Natural killer cell (primary cell): ENCODE data around the gene DICER1. TPM values are rescaled to one million over a fixed set of nuclear protein-coding genes. Genes with fewer than 3 reads are reported as not detected.
"Not testable (repeated sequence)": the region's sequence is repeated elsewhere in the genome, so short reads cannot be mapped to it uniquely, and the experiment has no call there.

Experiments
- ATAC-seq, 3 donors: fragments of 150-1000 bp in 2 of 3; fragments of 200-7000 bp in 1 of 3; cut with Tn5 transposase; 1 replicate in 1 of 3; 2 replicates in 2 of 3; pipeline ENCODE4 v1.10.0; 2021; ENCODE audit warnings: mild to moderate bottlenecking in 2 of 3, moderate library complexity in 2 of 3
- DNase-seq, 2 donors: peaks; one replicate each; pipeline versions ENCODE4 v3.0.0 to v3.0.0-alpha.2; 2013 to 2021; ENCODE audit warnings: mixed read lengths in 1 of 2
- H3K27ac ChIP-seq: one replicate; pipeline ENCODE4 v1.5.1; 2013; ENCODE audit warnings: mild to moderate bottlenecking, low read length
- H3K27me3 ChIP-seq: one replicate; pipeline ENCODE4 v1.6.1; 2013; ENCODE audit warnings: low read length; ENCODE audit not compliant: control insufficient read depth, insufficient read depth
- H3K36me3 ChIP-seq: one replicate; pipeline ENCODE4 v1.6.1; 2013; ENCODE audit warnings: low read length; ENCODE audit not compliant: control insufficient read depth, insufficient read depth
- H3K4me1 ChIP-seq: one replicate; pipeline ENCODE4 v1.6.1; 2013; ENCODE audit warnings: low read length; ENCODE audit not compliant: control insufficient read depth, insufficient read depth
- H3K4me3 ChIP-seq: one replicate; pipeline ENCODE4 v1.5.1; 2013; ENCODE audit warnings: low read length
- H3K9me3 ChIP-seq: one replicate; pipeline ENCODE4 v1.6.1; 2013; ENCODE audit warnings: low read length; ENCODE audit not compliant: control insufficient read depth, insufficient read depth
- H3K27ac Mint-ChIP-seq, 2 donors: one replicate each; pipeline ENCODE4 v1.8.0; 2022; ENCODE audit warnings: mild to moderate bottlenecking in 2 of 2, mixed read lengths in 2 of 2, moderate library complexity in 1 of 2
- H3K27me3 Mint-ChIP-seq, 2 donors: one replicate each; pipeline ENCODE4 v1.8.0; 2022; ENCODE audit warnings: low read depth in 2 of 2, mixed read lengths in 2 of 2
- H3K36me3 Mint-ChIP-seq: one replicate; pipeline ENCODE4 v1.8.0; 2022; ENCODE audit warnings: mixed read lengths
- H3K4me1 Mint-ChIP-seq, 2 donors: one replicate each; pipeline ENCODE4 v1.8.0; 2022; ENCODE audit warnings: mixed read lengths in 2 of 2
- H3K4me3 Mint-ChIP-seq: one replicate; pipeline ENCODE4 v1.8.0; 2022; ENCODE audit warnings: mild to moderate bottlenecking, moderate library complexity, mixed read lengths
- H3K9me3 Mint-ChIP-seq, 2 donors: one replicate each; pipeline ENCODE4 v1.8.0; 2022; ENCODE audit warnings: mixed read lengths in 2 of 2
- WGBS: methylation state at CpG from one replicate; pipeline ENCODE4 v1.1.7; 2013; ENCODE audit warnings: missing lambda C conversion rate; ENCODE audit not compliant: insufficient coverage; 5-methylcytosine and 5-hydroxymethylcytosine counted together
- intact Hi-C: fragments of 100-400 bp; cut with micrococcal nuclease; formaldehyde crosslinking; loops from one replicate; pipeline ENCODE4 v1.14.2; 2022
- total RNA-seq, 4 donors: library from RNA; stranded (reverse); fragments of 120-200 nt in 1 of 4; gene quantifications; one replicate each; pipeline versions ENCODE4 v1.2.3 to v1.2.4, GENCODE V29; 2013 to 2022
- TF ChIP-seq, protein P1 (sequence below): fragments of 200-600 bp; IDR thresholded peaks from one replicate; pipeline ENCODE4 v1.8.0; 2022; ENCODE audit warnings: antibody characterized with exemption

Gene DICER1, protein sequence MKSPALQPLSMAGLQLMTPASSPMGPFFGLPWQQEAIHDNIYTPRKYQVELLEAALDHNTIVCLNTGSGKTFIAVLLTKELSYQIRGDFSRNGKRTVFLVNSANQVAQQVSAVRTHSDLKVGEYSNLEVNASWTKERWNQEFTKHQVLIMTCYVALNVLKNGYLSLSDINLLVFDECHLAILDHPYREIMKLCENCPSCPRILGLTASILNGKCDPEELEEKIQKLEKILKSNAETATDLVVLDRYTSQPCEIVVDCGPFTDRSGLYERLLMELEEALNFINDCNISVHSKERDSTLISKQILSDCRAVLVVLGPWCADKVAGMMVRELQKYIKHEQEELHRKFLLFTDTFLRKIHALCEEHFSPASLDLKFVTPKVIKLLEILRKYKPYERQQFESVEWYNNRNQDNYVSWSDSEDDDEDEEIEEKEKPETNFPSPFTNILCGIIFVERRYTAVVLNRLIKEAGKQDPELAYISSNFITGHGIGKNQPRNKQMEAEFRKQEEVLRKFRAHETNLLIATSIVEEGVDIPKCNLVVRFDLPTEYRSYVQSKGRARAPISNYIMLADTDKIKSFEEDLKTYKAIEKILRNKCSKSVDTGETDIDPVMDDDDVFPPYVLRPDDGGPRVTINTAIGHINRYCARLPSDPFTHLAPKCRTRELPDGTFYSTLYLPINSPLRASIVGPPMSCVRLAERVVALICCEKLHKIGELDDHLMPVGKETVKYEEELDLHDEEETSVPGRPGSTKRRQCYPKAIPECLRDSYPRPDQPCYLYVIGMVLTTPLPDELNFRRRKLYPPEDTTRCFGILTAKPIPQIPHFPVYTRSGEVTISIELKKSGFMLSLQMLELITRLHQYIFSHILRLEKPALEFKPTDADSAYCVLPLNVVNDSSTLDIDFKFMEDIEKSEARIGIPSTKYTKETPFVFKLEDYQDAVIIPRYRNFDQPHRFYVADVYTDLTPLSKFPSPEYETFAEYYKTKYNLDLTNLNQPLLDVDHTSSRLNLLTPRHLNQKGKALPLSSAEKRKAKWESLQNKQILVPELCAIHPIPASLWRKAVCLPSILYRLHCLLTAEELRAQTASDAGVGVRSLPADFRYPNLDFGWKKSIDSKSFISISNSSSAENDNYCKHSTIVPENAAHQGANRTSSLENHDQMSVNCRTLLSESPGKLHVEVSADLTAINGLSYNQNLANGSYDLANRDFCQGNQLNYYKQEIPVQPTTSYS (N-terminal part only)
- total RNA-seq = 10 to 100 TPM; 47.7 to 59.3 (median 52.9) TPM
- 71.3 TPM for total RNA-seq (2013)

DNA sequence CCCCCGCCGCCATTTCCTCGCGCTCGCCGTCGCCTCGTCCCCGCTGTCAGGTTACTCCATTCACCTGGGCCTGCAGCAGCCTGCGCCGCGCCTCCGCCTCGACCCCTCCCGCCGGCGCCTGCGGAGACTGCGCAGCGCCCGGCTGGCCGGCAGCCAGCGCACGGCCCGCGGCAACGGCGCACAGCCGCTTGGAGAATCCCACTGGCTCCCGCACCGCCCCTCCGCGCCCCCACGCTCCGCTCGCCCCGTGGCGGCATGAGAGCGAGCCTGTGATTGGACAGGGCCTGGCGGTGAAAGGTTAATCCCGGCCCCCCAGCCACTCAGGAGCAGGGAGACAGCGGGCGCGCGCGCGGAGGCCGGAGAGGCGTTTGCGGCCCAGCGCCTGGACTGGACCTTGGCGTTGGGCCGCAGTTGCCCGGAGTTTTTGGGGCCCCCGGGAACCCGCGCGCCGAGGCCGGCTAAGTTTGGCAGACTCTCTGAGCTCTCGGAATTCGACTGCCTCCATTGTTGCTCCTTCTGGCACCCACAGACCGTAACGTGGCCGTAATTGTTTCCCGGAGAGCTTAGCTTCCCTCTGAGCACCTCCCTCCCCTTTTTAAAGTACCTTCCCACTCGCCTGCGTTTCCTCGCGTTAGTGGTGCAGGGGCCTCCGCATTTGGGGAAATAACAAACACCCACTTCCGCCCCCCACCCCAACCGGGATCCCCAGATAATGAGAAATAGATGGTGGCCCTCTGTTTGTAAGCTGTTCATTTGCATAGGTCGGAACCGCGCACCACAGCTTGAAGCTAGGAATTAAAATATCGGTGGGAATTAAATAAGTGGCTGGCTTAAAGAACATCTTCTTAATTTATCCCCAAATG lies at the start of gene DICER1:
TSS of gene DICER1 (minus strand) at position 203 of the 863 bp plus-strand sequence. CDS start 24,071 bp downstream, outside the sequence.
- Histone ChIP-seq H3K4me1 (peaks cover 14% of the 10 kb centered on the region), H3K27me3 (no peaks in the 10 kb centered on the region), H3K36me3 (no peaks in the 10 kb centered on the region), H3K27ac (peak within 1 kb of the TSS; percentile 92), H3K9me3 (no peaks in the 10 kb centered on the region), H3K4me3 (peak within 1 kb of the TSS; percentile 69)
- WGBS = under 1% methylated on average over 74 of the region's 77 CpGs
- H3K4me3 Mint-ChIP-seq = peak within 1 kb of the TSS; percentile 91
- no peaks in the 10 kb centered on the region for H3K27me3 Mint-ChIP-seq
- ATAC-seq = peak; percentile 83 to 91 (median 84)
- H3K27ac Mint-ChIP-seq = peak within 1 kb of the TSS; percentile 89 to 96
- H3K9me3 Mint-ChIP-seq = no peaks in the 10 kb centered on the region
- intact Hi-C loops = loop anchor here (5.0 kb wide), 1 partner anchor 380 kb away; the partner anchor contains the start of gene GLRX5
- peak; percentile 94 to 96 for DNase-seq
- no peaks in the 10 kb centered on the region for H3K36me3 Mint-ChIP-seq
- TF ChIP-seq, protein P1, sequence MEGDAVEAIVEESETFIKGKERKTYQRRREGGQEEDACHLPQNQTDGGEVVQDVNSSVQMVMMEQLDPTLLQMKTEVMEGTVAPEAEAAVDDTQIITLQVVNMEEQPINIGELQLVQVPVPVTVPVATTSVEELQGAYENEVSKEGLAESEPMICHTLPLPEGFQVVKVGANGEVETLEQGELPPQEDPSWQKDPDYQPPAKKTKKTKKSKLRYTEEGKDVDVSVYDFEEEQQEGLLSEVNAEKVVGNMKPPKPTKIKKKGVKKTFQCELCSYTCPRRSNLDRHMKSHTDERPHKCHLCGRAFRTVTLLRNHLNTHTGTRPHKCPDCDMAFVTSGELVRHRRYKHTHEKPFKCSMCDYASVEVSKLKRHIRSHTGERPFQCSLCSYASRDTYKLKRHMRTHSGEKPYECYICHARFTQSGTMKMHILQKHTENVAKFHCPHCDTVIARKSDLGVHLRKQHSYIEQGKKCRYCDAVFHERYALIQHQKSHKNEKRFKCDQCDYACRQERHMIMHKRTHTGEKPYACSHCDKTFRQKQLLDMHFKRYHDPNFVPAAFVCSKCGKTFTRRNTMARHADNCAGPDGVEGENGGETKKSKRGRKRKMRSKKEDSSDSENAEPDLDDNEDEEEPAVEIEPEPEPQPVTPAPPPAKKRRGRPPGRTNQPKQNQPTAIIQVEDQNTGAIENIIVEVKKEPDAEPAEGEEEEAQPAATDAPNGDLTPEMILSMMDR = no peak
- H3K4me1 Mint-ChIP-seq = peaks cover 37 to 38% of the 10 kb centered on the region in 2 donors

DNA sequence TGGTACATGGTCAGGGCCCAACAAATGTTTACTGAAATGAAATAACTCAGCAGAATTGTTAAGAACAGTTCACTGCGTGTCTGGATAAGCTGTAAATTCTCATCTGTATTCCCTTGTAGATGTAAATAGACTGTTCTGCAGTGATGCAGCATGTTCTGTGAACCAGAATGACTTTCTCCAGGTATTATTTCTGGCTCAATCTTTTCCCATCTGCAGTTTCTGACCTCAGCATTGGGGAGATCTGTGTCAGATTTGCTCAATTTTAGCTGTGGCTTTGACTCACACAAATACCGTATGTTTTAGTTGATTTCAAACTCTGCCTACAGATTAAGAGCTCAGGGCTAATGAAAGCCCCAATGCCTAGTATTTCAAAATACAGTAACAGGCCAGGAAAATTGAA lies 49.2 kb upstream of the DICER1 start:
- Histone ChIP-seq H3K4me1 (no peaks in the 10 kb centered on the region), H3K27me3 (no peaks in the 10 kb centered on the region), H3K9me3 (no peaks in the 10 kb centered on the region), H3K36me3 (no peaks in the 10 kb centered on the region), H3K27ac (no peak overlapping the region), H3K4me3 (no peak overlapping the region)
- H3K27me3 Mint-ChIP-seq = peaks cover 8 to 23% of the 10 kb centered on the region in 2 donors
- no peaks in the 10 kb centered on the region for H3K4me1 Mint-ChIP-seq
- H3K27ac Mint-ChIP-seq = no peak overlapping the region
- H3K9me3 Mint-ChIP-seq = no peaks in the 10 kb centered on the region
- TF ChIP-seq, protein P1 = no peak
- WGBS = 96% methylated on average over 2 of the region's 2 CpGs
- DNase-seq (no peak), ATAC-seq (no peak)
- intact Hi-C loops = no loop called here
- H3K36me3 Mint-ChIP-seq = no peaks in the 10 kb centered on the region
- no peak overlapping the region for H3K4me3 Mint-ChIP-seq

DNA sequence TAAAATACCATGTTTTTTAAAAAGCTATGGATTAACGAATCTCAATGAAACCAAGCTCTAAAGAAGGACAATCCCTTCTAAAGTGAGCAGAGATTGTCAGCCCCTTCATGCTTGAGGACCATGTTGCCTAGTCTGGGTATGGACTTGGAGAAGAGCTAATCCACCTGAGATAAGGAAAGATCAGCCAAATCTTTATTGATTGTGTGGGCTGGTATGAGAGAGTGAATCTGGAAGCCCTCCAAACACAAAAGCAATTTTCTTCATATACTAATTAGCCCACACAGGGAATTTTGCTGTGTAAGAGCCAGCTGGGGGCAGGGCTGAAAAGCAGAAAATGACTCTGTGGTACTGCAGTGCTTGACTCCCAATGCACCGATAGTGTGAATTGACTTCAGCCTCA lies 47.4 kb upstream of the DICER1 start:
- H3K27me3 Mint-ChIP-seq = peaks cover 8 to 23% of the 10 kb centered on the region in 2 donors
- Histone ChIP-seq H3K36me3 (no peaks in the 10 kb centered on the region), H3K27ac (no peak overlapping the region), H3K4me1 (no peaks in the 10 kb centered on the region), H3K27me3 (no peaks in the 10 kb centered on the region), H3K4me3 (no peak overlapping the region), H3K9me3 (no peaks in the 10 kb centered on the region)
- intact Hi-C loops = no loop called here
- ATAC-seq (no peak), DNase-seq (no peak)
- no peak overlapping the region for H3K4me3 Mint-ChIP-seq
- no peaks in the 10 kb centered on the region for H3K4me1 Mint-ChIP-seq
- no peaks in the 10 kb centered on the region for H3K9me3 Mint-ChIP-seq
- 100% methylated on average over 2 of the region's 2 CpGs for WGBS
- TF ChIP-seq, protein P1 = no peak
- no peak overlapping the region for H3K27ac Mint-ChIP-seq
- H3K36me3 Mint-ChIP-seq = no peaks in the 10 kb centered on the region

DNA sequence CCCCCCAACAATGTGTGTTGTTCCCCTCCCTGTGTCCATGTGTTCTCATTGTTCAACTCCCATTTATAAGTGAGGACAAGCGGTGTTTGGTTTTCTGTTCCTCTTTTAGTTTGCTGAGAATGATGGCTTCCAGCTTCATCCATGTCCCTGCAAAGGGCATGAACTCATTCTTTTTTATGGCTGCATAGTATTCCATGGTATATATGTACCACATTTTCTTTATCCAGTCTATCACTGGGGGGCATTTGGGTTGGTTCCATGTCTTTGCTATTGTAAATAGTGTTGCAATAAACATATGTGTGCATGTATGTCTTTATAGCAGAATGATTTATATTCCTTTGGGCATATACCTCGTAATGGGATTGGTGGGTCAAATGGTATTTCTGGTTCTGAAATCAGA lies 44.4 kb upstream of the DICER1 start:
- WGBS = 95% methylated on average over 2 of the region's 2 CpGs
- peaks cover 8 to 27% of the 10 kb centered on the region in 2 donors for H3K27me3 Mint-ChIP-seq

More for the DNA sequence above, 44.4 kb upstream of the DICER1 start:
- H3K36me3 Mint-ChIP-seq, intact Hi-C loops, H3K4me1 Mint-ChIP-seq, H3K9me3 Mint-ChIP-seq, DNase-seq, H3K4me3 Mint-ChIP-seq, H3K27ac ChIP-seq, H3K9me3 ChIP-seq, ATAC-seq, H3K36me3 ChIP-seq, H3K4me1 ChIP-seq, H3K27me3 ChIP-seq, H3K27ac Mint-ChIP-seq, H3K4me3 ChIP-seq: not testable (repeated sequence)
